Stimulated activated CD4-positive, alpha-beta T cell treated with anti-CD3 and anti-CD28 coated beads, Interleukin-1b, Interleukin-23, amount 100 ng/mL, for 4 hours (primary cell): Measurements from ENCODE around the gene RADIL.

Experiments used
- DNase-seq, 2 donors: peaks; one replicate each; pipeline ENCODE4 v3.0.0-alpha.2; 2020; ENCODE audit warnings: low read depth in 2 of 2

RADIL gene

GRCh38 chr7:4792537-4793126 is 90.9 kb downstream of the RADIL start:
- peak in 1 of 2 donors; percentile 18 for DNase-seq

DNA sequence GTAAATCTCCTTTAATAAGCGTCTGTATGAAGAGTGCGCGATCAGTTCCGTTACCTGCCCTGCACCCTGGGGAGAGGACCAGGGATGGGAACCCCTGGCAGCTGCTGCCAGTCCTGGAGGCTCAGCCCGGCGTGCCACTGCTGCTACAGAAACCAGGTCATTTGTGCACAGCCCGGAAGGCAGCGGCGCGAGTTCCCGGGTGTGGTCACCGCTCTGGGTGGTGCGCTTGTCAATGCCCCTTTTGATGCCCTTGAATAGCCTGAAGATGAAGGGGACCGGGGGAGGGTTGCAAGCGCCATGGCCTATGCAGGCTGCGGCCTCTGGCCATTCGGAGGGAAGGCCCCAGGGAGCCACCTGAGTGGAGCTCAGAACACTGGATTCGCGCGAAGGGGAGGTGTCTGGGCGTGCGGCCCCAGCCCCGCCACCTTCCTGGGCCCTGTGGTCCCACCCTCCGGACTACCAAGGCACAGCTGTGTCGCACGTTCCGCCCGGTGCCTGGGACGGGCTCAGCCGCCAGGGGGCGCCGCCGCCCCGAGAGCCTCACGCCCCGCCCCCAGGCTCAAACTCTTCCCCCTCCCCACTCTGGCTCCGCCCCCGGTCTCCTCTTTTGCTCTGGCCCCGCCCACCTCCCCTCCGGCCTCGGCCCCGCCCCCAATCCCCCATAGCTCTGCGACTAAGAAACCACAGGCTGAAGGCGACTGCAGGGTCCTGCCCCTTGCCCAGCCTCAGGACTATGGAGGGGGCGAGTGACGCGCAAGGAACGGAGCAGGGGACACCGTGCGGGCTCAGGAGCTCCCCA is 91.6 kb downstream of the RADIL start:
- DNase-seq = peak; percentile 80 to 81

- DNase-seq = no peak
Observed at GRCh38 chr7:4791101-4791737, 92.3 kb downstream of the RADIL start.

DNA sequence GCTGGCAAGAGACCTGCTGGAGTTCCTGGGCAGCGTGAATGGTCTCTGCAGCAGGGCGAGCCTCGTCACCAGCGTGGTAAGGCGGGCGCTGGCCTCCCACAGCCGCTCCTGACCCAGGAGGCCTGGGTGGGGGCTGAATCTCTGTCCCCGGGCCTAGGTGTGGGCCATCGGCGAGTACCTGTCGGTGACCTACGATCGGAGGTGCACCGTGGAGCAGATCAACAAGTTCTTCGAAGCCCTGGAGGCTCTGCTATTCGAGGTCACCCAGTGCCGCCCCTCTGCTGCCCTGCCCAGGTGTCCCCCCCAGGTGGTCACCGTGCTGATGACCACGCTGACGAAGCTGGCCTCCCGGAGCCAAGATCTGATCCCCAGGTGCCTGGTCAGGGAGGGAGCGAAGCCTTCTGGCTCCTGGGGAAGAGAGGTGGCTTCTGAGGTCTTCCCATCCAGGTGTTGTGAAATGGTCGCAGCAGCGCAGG is 93.0 kb downstream of the RADIL start:
- no peak for DNase-seq

DNA sequence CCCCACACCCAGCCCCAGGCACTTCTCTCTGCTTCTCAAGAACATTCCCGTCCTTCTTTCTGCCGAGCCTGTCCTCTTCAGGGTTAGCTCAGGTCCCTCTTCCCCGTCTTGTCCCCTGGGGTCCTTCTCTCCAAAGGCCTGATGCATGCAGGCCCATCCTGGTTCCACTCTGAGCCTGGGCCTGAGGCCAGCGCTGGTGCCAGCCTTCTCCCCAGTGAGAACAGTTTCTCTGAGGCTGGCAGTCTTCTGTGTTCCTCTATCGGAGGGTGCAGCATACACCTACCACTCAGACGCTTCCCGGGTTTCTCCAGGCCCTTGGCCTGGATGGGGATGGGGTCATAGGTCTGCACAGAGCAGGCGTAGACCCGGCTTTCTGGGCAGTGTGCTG is 93.4 kb downstream of the RADIL start:
- no peak for DNase-seq

DNA sequence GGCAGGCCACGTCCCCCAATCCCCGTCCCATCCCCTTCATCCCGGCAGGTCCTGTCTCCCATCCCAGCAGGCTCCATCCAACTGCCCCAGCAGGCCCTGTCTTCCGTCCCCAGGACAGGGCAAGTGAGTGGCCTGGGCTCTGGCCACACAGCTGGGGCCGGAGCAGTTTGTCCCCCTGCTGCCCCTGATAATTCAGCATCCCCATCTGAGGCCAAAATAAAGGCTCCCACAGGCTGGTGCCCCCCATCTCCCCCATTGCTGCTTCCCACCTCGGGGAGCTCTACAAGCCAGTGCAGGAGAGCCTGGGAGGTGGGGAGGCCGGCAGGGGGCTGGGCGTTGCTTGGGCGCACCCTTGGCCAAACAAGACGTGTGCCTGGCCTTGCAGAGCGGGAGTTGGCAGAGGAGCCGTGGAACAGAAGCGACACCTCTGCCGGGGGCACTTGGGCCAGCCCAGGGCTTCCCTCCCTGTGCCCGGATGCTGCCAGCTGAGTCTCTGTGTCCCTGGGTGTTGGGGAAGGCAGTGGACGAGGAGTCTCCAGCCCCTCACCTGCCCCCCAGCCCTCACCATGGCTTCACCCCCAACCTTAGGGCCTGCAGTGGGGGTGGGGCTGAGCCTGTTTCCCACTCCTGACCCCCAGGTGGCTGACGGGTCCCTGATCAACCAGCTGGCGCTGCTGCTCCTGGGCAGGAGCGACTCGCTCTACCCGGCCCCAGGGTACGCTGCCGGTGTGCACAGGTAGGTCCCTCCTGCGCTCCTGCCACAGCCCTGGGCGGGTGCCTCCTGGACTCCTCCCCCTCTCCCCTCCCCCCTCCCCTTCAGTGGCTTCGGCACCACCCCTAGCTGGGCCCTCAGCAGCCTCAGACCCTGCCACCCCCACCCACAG is 94.1 kb downstream of the RADIL start:
- no peak for DNase-seq

GRCh38 chr7:4788627-4789189 is 94.8 kb downstream of the RADIL start:
- DNase-seq = no peak

GRCh38 chr7:4787947-4788626 is 95.4 kb downstream of the RADIL start:
- DNase-seq = no peak

DNA sequence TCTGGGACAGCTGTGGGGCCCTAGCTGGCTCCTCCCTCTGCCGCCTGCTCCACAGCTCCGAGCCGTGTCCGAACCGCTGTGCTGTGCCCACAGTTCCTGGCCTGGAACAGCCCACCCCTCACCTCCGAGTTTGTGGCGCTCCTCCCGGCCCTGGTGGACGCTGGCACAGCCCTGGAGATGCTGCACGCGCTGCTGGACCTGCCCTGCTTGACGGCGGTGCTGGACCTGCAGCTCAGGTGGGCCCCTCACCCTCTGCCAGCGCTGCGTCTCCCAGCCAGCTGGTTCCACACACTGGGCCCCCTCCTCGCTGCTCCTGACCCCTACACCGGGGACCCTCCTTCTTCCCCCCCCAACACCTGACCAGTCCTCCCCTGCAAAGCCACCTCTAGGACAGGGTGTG is 96.0 kb downstream of the RADIL start:
- DNase-seq = no peak

DNA sequence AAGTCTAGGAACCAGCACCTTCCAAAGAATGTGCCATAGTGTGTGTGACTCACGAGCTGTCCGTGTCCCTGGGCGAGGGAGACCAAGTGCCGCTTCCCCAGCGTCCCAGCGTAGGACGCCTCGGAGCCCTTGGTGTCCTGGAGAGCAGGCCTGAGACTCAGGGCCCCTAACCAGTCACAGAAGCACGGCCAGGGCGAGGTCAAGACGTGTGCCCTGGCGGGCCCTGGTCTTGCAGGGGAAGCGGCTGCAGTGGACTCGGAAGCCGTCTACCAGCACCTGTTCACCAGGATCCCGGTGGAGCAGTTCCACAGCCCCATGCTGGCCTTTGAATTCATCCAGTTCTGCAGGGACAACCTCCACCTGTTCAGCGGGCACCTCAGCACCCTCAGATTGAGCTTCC is 97.5 kb downstream of the RADIL start:
- DNase-seq = no peak

- no peak for DNase-seq
Observed at GRCh38 chr7:4785371-4785770, 98.1 kb downstream of the RADIL start.

DNA sequence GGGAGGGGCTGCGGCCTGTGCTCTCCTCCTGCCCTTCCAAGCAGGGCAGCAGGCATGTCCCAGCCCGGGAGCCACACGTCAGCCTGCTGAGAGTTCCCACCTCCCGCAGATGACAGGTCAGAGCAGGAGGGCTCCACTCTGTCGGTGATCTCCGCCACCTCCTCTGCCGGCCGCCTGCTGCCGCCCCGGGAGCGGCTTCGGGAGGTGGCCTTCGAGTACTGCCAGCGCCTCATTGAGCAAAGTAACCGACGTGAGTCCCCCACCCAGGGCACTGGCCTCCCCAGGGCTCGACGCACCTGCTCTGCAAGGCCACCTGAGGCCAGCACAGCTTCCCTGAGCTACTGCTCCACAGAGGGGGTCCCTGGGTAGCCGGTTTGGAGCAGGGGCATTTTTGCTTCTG is 98.7 kb downstream of the RADIL start:
- DNase-seq = no peak

- DNase-seq = no peak
Observed at GRCh38 chr7:4783762-4784351, 99.7 kb downstream of the RADIL start.

- DNase-seq = no peak
Observed at GRCh38 chr7:4783292-4783652, 100.2 kb downstream of the RADIL start.

- DNase-seq = no peak
Observed at GRCh38 chr7:4782333-4783291, 100.9 kb downstream of the RADIL start.

DNA sequence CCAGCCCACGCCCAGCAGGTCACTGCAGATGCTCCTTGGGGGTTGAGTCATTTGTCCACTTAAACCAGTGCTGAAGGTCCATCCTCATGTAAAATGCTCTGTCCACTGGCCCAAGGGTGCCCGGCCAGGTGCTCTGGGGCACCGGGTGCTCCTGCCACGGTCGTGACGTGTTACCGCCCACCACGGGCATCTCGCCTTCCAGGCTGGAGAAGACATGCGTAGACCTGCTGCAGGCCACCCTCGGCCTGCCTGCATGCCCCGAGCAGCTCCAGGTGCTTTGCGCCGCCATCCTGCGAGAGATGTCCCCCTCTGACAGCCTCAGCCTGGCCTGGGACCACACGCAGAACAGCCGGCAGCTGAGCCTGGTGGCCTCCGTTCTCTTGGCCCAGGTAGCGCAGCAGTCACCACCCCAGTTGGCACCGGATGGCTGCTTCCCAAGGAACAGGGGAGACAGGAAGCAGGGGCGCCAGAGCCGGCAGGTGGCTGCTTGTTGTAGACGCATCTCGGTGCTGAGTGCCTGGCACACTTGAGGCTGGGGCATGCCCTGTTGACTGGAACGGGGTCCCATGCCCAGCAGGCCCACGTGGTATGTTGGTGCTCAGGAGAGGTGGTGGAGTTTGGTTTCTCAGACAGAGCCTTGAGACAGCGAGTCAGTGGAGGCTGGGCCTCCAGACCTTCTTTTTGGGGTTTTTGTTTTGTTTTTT is 102.0 kb downstream of the RADIL start:
- no peak for DNase-seq

GRCh38 chr7:4779118-4779517 is 104.4 kb downstream of the RADIL start:
- DNase-seq = no peak

GRCh38 chr7:4775848-4776623 is 107.5 kb downstream of the RADIL start:
- DNase-seq = peak in 1 of 2 donors; percentile 15
